RWPE2 (cell line): ENCODE results near the gene ARHGAP42.

ENCODE experiments used
- ATAC-seq: fragments of 200-7000 bp; cut with Tn5 transposase; 3 replicates; pipeline ENCODE4 v1.9.1; 2021; ENCODE audit warnings: low read depth
- DNase-seq: peaks from one replicate; pipeline ENCODE4 v3.0.0-alpha.2; 2020; ENCODE audit warnings: low spot score
- H3K27ac ChIP-seq: fragments of 450-650 bp; 2 replicates; pipeline ENCODE4 v1.5.1; 2017; ENCODE audit warnings: mild to moderate bottlenecking; ENCODE audit not compliant: poor library complexity, severe bottlenecking
- H3K27me3 ChIP-seq: fragments of 250-450 bp; sonication (Bioruptor Pico); 2 replicates; pipeline ENCODE4 v1.5.1; 2021; ENCODE audit warnings: mild to moderate bottlenecking, moderate library complexity; ENCODE audit not compliant: insufficient read depth, poor library complexity, severe bottlenecking
- H3K36me3 ChIP-seq: fragments of 250-450 bp; sonication (Bioruptor Pico); 2 replicates; pipeline ENCODE4 v1.5.1; 2020; ENCODE audit warnings: low read depth, mild to moderate bottlenecking, moderate library complexity
- H3K4me1 ChIP-seq: fragments of 250-450 bp; sonication (Bioruptor Pico); 2 replicates; pipeline ENCODE4 v1.5.1; 2021; ENCODE audit warnings: mild to moderate bottlenecking, moderate library complexity; ENCODE audit not compliant: insufficient read depth, poor library complexity, severe bottlenecking
- H3K4me3 ChIP-seq: fragments of 250-450 bp; sonication (Bioruptor Pico); 2 replicates; pipeline ENCODE4 v1.5.1; 2021; ENCODE audit warnings: mild to moderate bottlenecking, moderate library complexity; ENCODE audit not compliant: severe bottlenecking
- H3K9me3 ChIP-seq: fragments of 250-450 bp; sonication (Bioruptor Pico); 2 replicates; pipeline ENCODE4 v1.5.1; 2021; ENCODE audit warnings: mild to moderate bottlenecking, moderate library complexity; ENCODE audit not compliant: severe bottlenecking
- CTCF ChIP-seq: fragments of 450-650 bp; IDR thresholded peaks from one replicate; pipeline ENCODE4 v1.5.1; 2017; ENCODE audit warnings: mild to moderate bottlenecking, moderate library complexity; ENCODE audit not compliant: poor library complexity, severe bottlenecking

ARHGAP42 gene

GRCh38 chr11:100684101-100685065 lies 2.7 kb upstream of the ARHGAP42 start:
- Histone ChIP-seq H3K27me3 (no peaks in the 10 kb centered on the region), H3K27ac (peak overlapping the region; percentile 8), H3K4me1 (peaks cover 6% of the 10 kb centered on the region), H3K9me3 (no peaks in the 10 kb centered on the region), H3K4me3 (no peak overlapping the region), H3K36me3 (no peaks in the 10 kb centered on the region)
- peak; percentile 58 for ATAC-seq
- no peak for TF ChIP-seq CTCF
- no peak for DNase-seq

- Histone ChIP-seq H3K27me3 (no peaks in the 10 kb centered on the region), H3K4me3 (peak overlapping the region; percentile 82), H3K4me1 (peaks cover 6% of the 10 kb centered on the region), H3K36me3 (no peaks in the 10 kb centered on the region), H3K27ac (no peak overlapping the region), H3K9me3 (no peaks in the 10 kb centered on the region)
- no peak for DNase-seq
- no peak for ATAC-seq
- TF ChIP-seq CTCF, result no peak
These were observed 523 bp upstream of the ARHGAP42 start for GRCh38 chr11:100686476-100687053.

- ATAC-seq (peak; percentile 73), DNase-seq (no peak)
- Histone ChIP-seq H3K9me3 (no peaks in the 10 kb centered on the region), H3K27me3 (no peaks in the 10 kb centered on the region), H3K27ac (no peak overlapping the region), H3K4me1 (peaks cover 6% of the 10 kb centered on the region), H3K4me3 (peak overlapping the region; percentile 82), H3K36me3 (no peaks in the 10 kb centered on the region)
- TF ChIP-seq CTCF, result peak; percentile 80
These were observed 725 bp downstream of the ARHGAP42 start for GRCh38 chr11:100687630-100688395.

GRCh38 chr11:100689141-100689540 lies 2.1 kb downstream of the ARHGAP42 start:
- DNase-seq, result no peak
- TF ChIP-seq CTCF, result no peak
- H3K27ac ChIP-seq, result no peak overlapping the region
- peaks cover 6% of the 10 kb centered on the region for H3K4me1 ChIP-seq
- no peaks in the 10 kb centered on the region for H3K9me3 ChIP-seq
- ATAC-seq, result no peak
- no peaks in the 10 kb centered on the region for H3K27me3 ChIP-seq
- no peak overlapping the region for H3K4me3 ChIP-seq
- no peaks in the 10 kb centered on the region for H3K36me3 ChIP-seq
